ACC112 (cell line): ENCODE results near the gene MAGEE1.

Experiments used
- H2AFZ ChIP-seq: fragments of 200-600 bp; sonication (generic); one replicate; pipeline ENCODE4 v1.6.0; 2017; ENCODE audit warnings: antibody characterized with exemption, low read length; ENCODE audit not compliant: unreplicated experiment
- H3K27ac ChIP-seq: fragments of 200-600 bp; sonication (generic); 2 replicates; pipeline ENCODE4 v1.5.1; 2014; ENCODE audit warnings: low read depth, mild to moderate bottlenecking, antibody characterized with exemption, low read length, moderate library complexity
- H3K27me3 ChIP-seq: fragments of 200-600 bp; sonication (generic); 2 replicates; pipeline ENCODE4 v1.6.1; 2014; ENCODE audit warnings: mild to moderate bottlenecking, antibody characterized with exemption, low read length, moderate library complexity, mixed read lengths; ENCODE audit not compliant: insufficient read depth
- H3K36me3 ChIP-seq: fragments of 200-600 bp; sonication (generic); 2 replicates; pipeline ENCODE4 v1.6.1; 2016; ENCODE audit warnings: mild to moderate bottlenecking, antibody characterized with exemption, low read length, moderate library complexity, mixed read lengths; ENCODE audit not compliant: insufficient read depth
- H3K4me1 ChIP-seq: fragments of 200-600 bp; sonication (generic); one replicate; pipeline ENCODE4 v1.6.1; 2016; ENCODE audit warnings: low read length, mixed read lengths; ENCODE audit not compliant: insufficient read depth, unreplicated experiment, control insufficient read depth
- H3K4me3 ChIP-seq: fragments of 200-600 bp; sonication (generic); 2 replicates; pipeline ENCODE4 v1.5.1; 2014; ENCODE audit warnings: mild to moderate bottlenecking, low read depth, low read length
- H3K79me2 ChIP-seq: fragments of 200-600 bp; sonication (generic); one replicate; pipeline ENCODE4 v1.6.0; 2016; ENCODE audit warnings: low read length; ENCODE audit not compliant: control insufficient read depth, unreplicated experiment, insufficient read depth

MAGEE1 gene

DNA sequence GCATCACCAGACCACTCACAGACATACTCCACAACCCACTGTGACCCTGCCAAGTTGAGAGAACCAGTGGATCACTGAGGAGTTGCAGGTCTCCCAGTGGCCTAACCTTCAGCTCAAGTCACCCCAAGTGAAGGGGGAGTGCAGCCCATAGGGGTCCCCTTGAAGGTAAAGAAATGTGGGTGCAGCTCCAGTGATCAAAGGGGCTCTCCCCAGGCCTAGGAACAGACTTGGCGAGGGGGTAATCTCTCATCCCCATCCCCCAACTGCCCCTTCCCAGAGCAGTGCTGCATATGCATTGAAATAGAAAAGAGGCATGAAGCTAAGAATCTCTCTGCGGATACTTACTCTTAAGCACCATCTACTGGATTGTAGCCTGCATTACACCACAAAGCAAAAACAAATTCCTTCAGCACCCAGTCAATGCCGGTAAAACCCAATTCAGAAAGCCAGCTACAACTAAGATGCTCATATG is 27.0 kb downstream of the MAGEE1 start:
- H3K4me1 ChIP-seq = no peaks in the 10 kb centered on the region
- no peaks in the 10 kb centered on the region for H3K79me2 ChIP-seq
- H3K36me3 ChIP-seq = no peaks in the 10 kb centered on the region
- no peaks in the 10 kb centered on the region for H3K27me3 ChIP-seq
- no peak overlapping the region for H2AFZ ChIP-seq
- H3K27ac ChIP-seq = no peak overlapping the region
- H3K4me3 ChIP-seq = no peak overlapping the region

GRCh38 chrX:76477353-76477752 is 49.8 kb downstream of the MAGEE1 start:
- Histone ChIP-seq H2AFZ (no peak overlapping the region), H3K36me3 (no peaks in the 10 kb centered on the region), H3K27ac (no peak overlapping the region), H3K4me1 (no peaks in the 10 kb centered on the region), H3K4me3 (no peak overlapping the region), H3K27me3 (no peaks in the 10 kb centered on the region), H3K79me2 (no peaks in the 10 kb centered on the region)
